Cardiac muscle cell (in vitro differentiated cells and primary cell): ENCODE results near the gene ZNF483. TPM values are rescaled to one million over a fixed set of nuclear protein-coding genes. Genes with fewer than 3 reads are reported as not detected.

Experiments
- DNase-seq, 2 donors: peaks; one replicate each; pipeline versions ENCODE4 v3.0.0 to v3.0.0-alpha.2; 2010 to 2017; ENCODE audit warnings: low read depth in 1 of 2, low spot score in 1 of 2
- H3K27ac ChIP-seq: fragments of 200-600 bp; sonication (generic); 2 replicates; pipeline ENCODE4 v1.5.1; 2016
- H3K27me3 ChIP-seq: fragments of 200-600 bp; sonication (generic); 2 replicates; pipeline ENCODE4 v1.6.0; 2016; ENCODE audit warnings: control low read depth
- H3K36me3 ChIP-seq: fragments of 200-600 bp; sonication (generic); 2 replicates; pipeline ENCODE4 v1.5.1; 2016; ENCODE audit warnings: control low read depth
- H3K4me1 ChIP-seq: fragments of 200-600 bp; sonication (generic); 2 replicates; pipeline ENCODE4 v1.8.1; 2017; ENCODE audit warnings: low read depth, mild to moderate bottlenecking, mixed run types
- H3K4me3 ChIP-seq: fragments of 200-600 bp; sonication (generic); 2 replicates; pipeline ENCODE4 v1.5.1; 2016; ENCODE audit warnings: mild to moderate bottlenecking
- H3K9me3 ChIP-seq: fragments of 200-600 bp; sonication (generic); 2 replicates; pipeline ENCODE4 v1.5.1; 2017; ENCODE audit warnings: low read depth, mild to moderate bottlenecking, control low read depth
- polyA plus RNA-seq: library from polyadenylated mRNA; unstranded; fragments of >200 nt; fragmentation: Nextera tagmentation; extraction: Ambion mirVana; gene quantifications from 2 replicates; pipeline ENCODE4 v1.2.1, GENCODE V29; 2016
- total RNA-seq: library from RNA; depleted of rRNA; stranded (reverse); fragments of >200 nt; gene quantifications from 2 replicates; pipeline ENCODE4 v1.2.3, GENCODE V29; 2016
- TF ChIP-seq, protein P1 (sequence below): IDR thresholded peaks from 2 replicates; pipeline ENCODE4 v1.5.1; 2012; ENCODE audit warnings: low read depth, mild to moderate bottlenecking, low read length

The ZNF483 gene
- total and polyA plus RNA-seq, 2 experiments from 2014 or later, result 2.2 to 7.2 TPM

DNA sequence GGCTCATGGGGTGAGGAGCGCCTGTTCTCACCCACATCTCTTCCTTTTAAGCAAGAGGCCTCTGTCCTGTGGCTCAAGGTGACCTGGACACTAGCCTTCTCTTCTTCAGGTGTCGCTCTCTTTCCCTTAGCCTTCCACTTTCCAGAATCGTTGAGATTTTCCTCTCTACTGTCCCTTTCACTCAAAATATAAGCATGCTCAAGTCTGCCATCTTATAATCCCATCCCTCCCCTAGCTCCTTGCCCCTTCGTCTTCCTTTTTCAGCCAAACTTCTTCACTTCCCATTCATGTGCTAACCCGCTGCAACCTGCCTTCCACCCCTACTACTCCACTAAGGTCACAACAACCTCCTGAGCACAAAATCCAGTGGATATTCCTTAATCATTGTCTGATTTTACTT lies 61.4 kb downstream of the ZNF483 start:
- H3K9me3 ChIP-seq, result no peaks in the 10 kb centered on the region
- DNase-seq, result no peak
- peaks cover 28% of the 10 kb centered on the region for H3K36me3 ChIP-seq
- no peaks in the 10 kb centered on the region for H3K27me3 ChIP-seq
- no peak overlapping the region for H3K27ac ChIP-seq
- TF ChIP-seq, protein P1, sequence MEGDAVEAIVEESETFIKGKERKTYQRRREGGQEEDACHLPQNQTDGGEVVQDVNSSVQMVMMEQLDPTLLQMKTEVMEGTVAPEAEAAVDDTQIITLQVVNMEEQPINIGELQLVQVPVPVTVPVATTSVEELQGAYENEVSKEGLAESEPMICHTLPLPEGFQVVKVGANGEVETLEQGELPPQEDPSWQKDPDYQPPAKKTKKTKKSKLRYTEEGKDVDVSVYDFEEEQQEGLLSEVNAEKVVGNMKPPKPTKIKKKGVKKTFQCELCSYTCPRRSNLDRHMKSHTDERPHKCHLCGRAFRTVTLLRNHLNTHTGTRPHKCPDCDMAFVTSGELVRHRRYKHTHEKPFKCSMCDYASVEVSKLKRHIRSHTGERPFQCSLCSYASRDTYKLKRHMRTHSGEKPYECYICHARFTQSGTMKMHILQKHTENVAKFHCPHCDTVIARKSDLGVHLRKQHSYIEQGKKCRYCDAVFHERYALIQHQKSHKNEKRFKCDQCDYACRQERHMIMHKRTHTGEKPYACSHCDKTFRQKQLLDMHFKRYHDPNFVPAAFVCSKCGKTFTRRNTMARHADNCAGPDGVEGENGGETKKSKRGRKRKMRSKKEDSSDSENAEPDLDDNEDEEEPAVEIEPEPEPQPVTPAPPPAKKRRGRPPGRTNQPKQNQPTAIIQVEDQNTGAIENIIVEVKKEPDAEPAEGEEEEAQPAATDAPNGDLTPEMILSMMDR, result no peak
- no peaks in the 10 kb centered on the region for H3K4me1 ChIP-seq
- H3K4me3 ChIP-seq, result no peak overlapping the region

DNA sequence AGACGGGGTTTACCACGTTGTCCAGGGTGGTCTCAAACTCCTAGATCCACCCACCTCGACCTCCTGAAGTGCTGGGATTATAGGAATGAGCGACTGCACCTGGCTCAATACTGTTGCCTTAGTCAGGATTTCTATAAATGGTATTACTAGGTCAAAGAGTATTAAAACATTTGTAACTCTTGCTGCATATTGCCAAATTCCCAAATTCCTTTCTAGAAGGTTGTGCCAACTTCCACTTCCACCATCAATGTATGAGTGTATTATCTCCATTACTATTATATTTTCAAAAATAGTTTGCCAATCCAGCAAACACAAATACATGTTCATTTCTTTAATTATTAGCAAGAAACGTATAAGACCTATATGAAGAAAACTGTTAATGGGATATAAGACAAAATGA lies 63.9 kb downstream of the ZNF483 start:
- TF ChIP-seq, protein P1, result no peak
- Histone ChIP-seq H3K27ac (no peak overlapping the region), H3K4me1 (no peaks in the 10 kb centered on the region), H3K9me3 (no peaks in the 10 kb centered on the region), H3K4me3 (no peak overlapping the region), H3K36me3 (peaks cover 15% of the 10 kb centered on the region), H3K27me3 (no peaks in the 10 kb centered on the region)
- DNase-seq, result peak in 1 of 2 donors; percentile 56

DNA sequence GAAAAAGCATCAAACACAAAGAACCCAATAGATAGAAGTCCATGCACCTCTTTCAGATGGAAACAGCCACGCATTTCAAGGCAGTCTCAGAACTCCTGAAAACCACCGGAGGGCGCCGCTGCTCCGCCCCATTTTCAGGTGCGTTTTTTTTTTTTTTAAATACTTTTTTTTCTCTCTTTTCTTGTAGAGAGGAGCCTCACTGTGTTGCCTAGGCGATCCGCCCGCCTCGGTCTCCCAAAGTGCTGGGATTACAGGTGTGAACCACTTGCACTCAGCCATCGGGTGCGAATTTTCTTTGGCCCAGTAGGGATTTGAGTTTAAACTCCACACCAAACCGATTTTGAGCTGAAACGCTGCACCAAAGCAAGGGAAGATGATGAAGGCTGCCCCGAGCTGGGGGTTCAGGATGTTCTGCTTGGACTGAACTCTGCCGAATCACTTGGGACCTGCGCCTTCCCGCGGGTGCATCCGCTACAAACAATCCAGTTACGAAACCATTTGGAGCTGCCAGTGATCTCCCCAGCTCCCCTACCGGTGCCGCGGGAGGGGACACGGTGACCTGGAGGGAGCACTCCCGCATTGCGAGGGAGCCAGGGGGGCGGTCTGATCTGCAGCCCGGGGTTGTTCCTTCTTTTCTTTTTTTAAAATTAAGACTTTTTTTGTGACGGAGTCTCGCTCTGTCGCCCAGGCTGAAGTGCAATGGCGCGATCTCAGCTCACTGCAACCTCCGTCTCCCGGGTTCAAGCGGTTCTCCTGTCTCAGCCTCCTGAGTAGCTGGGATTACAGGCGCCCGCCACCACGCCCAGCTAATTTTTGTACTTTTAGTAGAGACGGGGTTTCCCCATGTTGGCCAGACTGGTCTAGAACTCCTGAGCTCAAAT lies 73.1 kb downstream of the ZNF483 start:
- Histone ChIP-seq H3K4me1 (no peaks in the 10 kb centered on the region), H3K9me3 (no peaks in the 10 kb centered on the region), H3K4me3 (peak overlapping the region; percentile 60), H3K27ac (no peak overlapping the region), H3K27me3 (no peaks in the 10 kb centered on the region), H3K36me3 (peaks cover 5% of the 10 kb centered on the region)
- TF ChIP-seq, protein P1, result peak; percentile 69
- DNase-seq, result peak; percentile 66 to 78

DNA sequence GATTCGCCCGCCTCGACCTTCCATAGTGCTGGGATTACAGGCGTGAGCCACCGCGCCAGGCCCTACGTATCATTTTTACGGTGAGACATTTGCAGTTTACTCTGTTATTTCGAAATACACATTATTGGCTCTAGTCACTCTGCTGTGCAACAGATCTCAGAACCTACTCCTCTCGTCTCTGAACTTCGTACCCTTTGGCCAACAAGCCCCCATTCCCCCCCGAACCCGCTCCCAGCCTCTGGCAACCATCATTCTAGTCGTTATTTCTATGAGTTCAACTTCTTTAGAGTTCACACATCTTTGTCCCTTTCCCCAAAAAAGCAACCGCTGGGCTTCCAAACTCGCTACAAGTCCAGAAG lies 73.7 kb downstream of the ZNF483 start:
- H3K27ac ChIP-seq, result peak overlapping the region; percentile 53
- peaks cover 5% of the 10 kb centered on the region for H3K36me3 ChIP-seq
- no peaks in the 10 kb centered on the region for H3K27me3 ChIP-seq
- peak; percentile 3 to 65 for DNase-seq
- peak overlapping the region; percentile 60 for H3K4me3 ChIP-seq
- no peaks in the 10 kb centered on the region for H3K9me3 ChIP-seq
- no peaks in the 10 kb centered on the region for H3K4me1 ChIP-seq
- TF ChIP-seq, protein P1, result no peak

DNA sequence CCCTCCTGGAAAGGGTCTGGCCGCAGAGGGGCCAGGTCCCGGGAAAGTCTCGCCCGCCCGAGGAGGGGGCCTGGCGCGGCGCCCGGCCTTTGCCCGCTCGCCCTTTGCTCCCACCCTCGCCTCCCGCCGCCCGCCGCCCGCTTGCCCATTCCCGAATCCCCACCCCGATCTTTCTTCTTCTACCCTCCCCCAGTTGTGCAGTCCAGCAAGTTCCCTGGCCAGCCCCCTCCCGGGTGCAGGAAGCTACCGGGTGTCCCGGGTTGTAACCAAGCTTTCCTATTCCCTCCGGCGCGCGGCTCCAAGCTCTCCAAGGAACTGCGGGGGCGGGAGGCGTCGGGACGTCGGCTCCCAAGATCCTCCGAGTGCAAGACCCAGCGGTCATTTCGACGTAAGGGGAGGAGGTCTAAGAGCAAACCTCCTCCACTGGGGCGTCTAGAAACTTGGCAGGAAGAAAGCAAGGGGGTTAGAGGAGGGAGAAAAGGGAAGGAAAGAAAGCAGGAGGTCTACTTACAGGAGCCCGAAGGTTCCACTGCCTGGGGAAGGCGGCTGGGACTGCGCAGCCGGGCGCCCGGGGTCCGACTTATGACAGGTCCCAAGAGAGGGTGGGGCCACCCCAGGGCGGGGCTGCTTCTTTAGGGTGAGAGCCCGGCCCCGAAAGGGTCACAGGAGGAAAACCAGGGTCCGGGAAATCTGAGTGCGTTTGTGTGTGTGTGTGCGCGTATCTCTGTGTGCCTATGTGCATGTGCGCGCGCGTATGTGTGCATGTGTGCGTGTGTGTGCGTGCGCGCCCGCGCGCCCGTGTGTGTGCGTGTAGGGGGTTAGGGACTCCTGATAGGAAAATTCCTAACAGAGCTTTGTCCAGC lies 74.3 kb downstream of the ZNF483 start, which contains the start of gene PTGR1:
Gene PTGR1 (minus strand): TSS at position 556 of the 863 bp plus-strand sequence. CDS start 2,225 bp downstream, outside the sequence.
- Histone ChIP-seq H3K4me1 (no peaks in the 10 kb centered on the region), H3K36me3 (peaks cover 5% of the 10 kb centered on the region), H3K27ac (peak within 1 kb of the TSS; percentile 53)

More for the DNA sequence above, 74.3 kb downstream of the ZNF483 start, which contains the start of gene PTGR1:
- H3K27me3 ChIP-seq, result no peaks in the 10 kb centered on the region
- TF ChIP-seq, protein P1, result no peak
- peak within 1 kb of the TSS; percentile 60 for H3K4me3 ChIP-seq
- peak; percentile 85 to 96 for DNase-seq
- H3K9me3 ChIP-seq, result no peaks in the 10 kb centered on the region
